AG08396 (cell line): ENCODE results near the gene PARD6G.
"Not testable (repeated sequence)": the region's sequence is repeated elsewhere in the genome, so short reads cannot be mapped to it uniquely, and the experiment has no call there.

ENCODE experiments used
- DNase-seq: peaks from one replicate; pipeline ENCODE4 v3.0.0; 2012; ENCODE audit warnings: low spot score, mixed read lengths

Gene PARD6G

GRCh38 chr18:80247393-80247841 is at the start of gene PARD6G:
Gene PARD6G (minus strand): TSS chr18:80247514. CDS start chr18:80247348, 166 bp downstream.
- peak; percentile 96 for DNase-seq

GRCh38 chr18:80262241-80263033 is 15.1 kb upstream of the PARD6G start:
- not testable (repeated sequence) for DNase-seq

DNA sequence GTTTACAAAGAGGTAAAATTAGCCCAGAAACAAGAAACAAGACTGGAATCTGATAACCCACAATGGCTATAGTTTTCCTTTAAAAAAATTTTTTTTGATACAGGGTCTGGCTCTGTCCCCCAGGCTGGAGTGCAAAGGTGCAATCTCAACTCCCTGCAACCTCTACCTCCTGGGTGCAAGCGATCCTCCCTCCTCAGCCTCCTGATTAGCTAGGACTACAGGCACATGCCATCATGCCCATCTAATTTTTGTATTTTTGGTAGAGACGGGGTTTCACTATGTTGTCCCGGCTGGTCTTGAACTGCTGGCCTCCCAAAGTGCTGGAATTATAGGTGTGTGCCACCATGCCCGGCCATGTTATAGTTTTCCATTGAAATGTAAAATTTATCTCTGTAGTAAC is 12.3 kb upstream of the PARD6G start:
- no peak for DNase-seq

DNA sequence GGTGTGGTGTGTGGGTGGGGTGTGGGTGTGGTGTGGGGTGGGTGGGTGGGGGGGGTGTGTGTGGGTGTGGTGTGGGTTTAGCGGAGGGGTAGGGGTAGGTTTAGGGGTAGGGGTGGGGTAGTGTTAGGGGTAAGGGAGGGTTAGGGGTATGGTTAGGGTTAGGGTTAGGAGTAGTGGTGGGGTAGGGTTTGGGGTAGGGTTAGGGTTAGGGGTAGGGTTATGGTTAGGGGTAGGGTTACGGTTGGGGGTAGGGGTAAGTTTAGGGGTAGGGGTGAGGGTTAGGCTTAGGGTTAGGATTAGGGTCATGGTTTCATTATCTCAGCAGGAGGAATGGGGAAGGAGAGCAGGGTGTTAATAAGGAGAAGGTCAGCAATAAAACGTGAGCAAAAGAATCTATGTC is 11.3 kb upstream of the PARD6G start:
- DNase-seq: no peak

GRCh38 chr18:80257579-80258543 is 10.5 kb upstream of the PARD6G start:
- peak; percentile 44 for DNase-seq

DNA sequence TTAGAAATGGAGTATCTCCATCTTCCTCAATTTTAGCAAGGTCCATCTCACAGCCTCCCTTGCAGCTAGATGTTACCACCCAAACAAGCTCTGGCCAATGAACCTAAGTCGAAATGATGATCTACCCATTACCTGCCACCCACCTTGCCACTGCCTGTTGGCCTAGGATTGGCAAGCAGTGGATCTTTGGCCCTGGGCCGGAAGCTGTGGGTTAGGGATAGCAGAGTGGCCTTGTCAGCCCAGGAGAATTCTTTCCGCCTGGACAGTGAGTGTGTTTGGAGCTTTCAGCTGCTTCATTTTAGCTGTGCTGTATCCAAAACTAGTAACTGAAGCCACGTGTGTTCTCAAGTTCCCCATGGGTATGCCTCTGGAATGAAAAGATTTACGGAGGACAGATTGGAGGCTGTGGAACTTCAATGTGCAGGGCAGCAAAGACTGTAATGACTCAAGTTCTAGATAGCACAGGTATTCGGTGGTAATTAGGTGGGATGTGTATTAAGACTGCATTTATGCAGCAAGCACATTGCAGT is 7.7 kb upstream of the PARD6G start:
- no peak for DNase-seq

GRCh38 chr18:80253871-80254492 is 6.7 kb upstream of the PARD6G start:
- no peak for DNase-seq

DNA sequence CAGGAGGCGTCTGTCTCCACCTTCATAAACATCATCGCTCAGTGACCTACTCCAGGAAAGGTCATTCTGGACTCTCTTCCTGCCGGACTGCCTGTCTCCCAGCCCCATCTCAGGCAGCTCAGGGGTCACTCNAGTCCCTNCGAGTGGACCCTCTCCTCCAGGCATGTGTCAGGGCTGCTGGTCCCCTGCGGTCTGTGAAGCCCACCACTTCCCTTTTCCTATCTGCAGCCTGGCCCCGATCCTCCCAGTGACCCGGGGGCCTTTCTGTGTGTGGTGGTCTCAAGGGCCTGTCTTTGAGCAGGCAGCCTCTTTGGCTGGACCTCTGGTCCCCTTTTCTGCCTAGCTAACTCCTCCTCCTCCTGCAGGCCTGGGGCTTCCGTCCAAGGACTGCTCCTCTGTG is 5.9 kb upstream of the PARD6G start:
- DNase-seq: no peak

- DNase-seq: peak; percentile 65
Measured at GRCh38 chr18:80252136-80252535, 4.8 kb upstream of the PARD6G start.

GRCh38 chr18:80251700-80252099 is 4.4 kb upstream of the PARD6G start:
- no peak for DNase-seq

DNA sequence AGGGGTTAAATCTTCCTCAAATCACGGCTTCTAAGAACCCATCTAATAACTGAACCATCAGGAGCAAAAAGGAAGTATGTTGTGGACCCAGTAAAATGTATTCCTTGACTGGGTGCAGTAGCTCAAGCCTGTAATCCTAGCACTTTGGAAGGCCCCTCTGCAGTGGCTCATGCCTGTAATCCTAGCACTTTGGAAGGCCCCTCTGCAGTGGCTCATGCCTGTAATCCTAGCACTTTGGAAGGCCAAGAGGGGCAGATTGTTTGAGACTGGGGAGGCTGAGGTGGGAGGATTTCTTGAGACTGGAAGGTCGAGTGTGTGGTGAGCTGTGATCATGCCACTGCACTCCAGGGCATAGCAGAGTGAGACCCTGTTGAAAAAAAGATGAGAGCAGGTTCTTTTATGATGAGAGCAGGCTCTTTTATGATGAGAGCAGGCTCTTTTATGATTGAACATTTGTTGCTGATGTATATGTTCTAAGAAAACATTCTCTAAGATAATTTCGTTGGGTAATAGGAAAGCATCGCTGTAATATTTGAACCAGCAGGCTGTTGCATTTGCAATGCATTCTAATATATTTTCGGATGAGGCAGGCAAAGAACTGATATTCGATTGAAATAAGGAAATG is 3.5 kb upstream of the PARD6G start:
- no peak for DNase-seq

- no peak for DNase-seq
Measured at GRCh38 chr18:80249217-80250093, 2.1 kb upstream of the PARD6G start.

GRCh38 chr18:80246445-80247392 is 595 bp downstream of the PARD6G start:
- DNase-seq: peak; percentile 72

DNA sequence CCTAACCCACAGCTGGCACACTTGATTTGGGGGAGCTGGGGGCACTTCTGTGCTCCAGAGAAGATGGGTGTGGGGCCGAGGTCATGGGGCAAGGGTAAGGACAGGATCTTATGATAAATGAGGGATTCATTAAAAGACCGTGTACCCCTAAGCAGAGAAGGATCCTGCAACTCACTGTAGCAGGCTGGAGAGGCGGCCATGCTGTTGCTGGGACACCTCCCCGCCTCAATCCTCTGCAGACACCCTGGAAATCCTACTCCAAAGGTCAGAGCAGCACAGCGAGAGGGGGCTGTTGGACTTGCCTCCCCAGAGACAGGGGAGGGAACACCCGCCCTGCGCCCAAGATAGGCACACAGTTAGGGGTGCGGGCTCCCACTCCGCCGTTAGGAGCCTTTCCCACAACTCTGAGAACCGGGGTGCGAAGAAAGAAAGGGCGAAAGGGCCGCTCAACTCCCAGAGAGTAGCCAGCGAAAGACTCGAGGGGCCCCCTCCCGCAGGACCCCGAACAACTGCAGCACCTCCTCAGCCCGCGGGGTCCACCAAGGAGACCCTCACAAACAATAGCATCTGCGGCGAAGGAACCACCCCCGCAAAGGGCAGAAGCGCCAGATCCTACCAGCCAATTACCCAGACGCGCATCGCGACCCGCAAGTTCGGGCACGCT is 1.4 kb downstream of the PARD6G start:
- no peak for DNase-seq

DNA sequence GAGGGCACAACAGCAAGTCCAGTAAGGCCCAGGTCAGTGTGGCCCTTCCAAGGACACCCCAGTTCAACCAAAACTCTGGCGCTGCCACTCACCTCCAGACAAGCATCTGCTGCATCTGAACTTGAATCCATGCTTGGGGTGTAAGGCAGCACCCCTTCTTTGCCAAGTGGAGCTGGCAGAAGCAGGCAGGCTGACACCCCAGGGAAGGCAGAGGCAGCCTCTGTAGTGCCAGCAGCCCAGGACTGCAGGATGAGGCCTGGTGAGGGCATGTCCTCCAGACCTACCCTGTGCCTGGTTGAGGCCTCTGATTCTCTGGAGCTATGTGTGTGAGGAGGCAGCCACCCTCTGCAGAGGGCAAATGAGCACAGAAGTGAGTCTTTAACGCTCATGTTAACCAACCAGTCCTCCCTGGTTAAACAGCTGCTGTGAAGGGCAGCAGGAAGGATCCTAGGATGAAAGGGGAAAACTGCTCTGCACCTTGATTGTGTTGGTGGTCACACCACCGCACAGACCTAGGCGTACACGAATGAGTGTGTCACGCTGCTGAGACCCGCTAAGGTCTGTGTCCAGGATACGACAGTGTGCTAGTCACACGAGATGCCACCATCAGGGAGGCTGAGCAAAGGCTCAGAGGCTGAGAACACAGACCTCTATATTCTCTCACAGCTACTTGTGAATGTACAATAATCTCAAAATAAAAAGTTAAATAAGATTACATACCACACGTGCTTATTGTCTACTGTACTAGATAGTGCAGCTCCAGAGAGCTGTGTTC is 2.2 kb downstream of the PARD6G start:
- DNase-seq: no peak

GRCh38 chr18:80244167-80244566 is 3.1 kb downstream of the PARD6G start:
- DNase-seq: no peak

DNA sequence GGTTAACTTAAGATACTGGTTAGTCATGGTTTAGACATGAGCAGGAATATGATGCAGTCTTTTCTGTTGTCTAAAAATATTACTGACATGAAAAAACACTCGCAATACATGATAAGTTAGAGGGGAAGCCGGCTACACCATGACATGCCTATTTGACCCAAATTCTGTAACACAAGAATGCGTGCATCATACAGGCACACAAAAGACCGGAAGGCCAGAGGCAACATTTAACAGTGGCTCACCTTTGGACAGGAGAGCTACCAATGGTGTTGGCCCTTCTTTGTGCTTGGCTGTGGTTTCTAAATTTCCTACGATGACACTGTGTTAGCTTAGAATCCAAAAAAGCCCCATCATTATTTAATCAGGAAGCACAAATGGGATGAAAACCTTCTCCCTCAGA is 4.1 kb downstream of the PARD6G start:
- no peak for DNase-seq
